H9 (cell line): Measurements from ENCODE around the gene TMEM120A. TPM values are rescaled to one million over a fixed set of nuclear protein-coding genes. Genes with fewer than 3 reads are reported as not detected.
A peak's percentile ranks its signal among the peaks of the same experiment; 100 is the strongest.

Source experiments
- DNase-seq: peaks from one replicate; pipeline ENCODE4 v3.0.0-alpha.2; 2017
- H2AFZ ChIP-seq: one replicate; pipeline ENCODE4 v1.6.1; 2013; ENCODE audit warnings: mild to moderate bottlenecking, low read length, control low read depth, moderate library complexity
- H2AK5ac ChIP-seq: 2 replicates; pipeline ENCODE4 v1.6.1; 2013; ENCODE audit warnings: low read length, control low read depth, mixed read lengths; ENCODE audit not compliant: insufficient read length
- H2BK120ac ChIP-seq: one replicate; pipeline ENCODE4 v1.6.1; 2013; ENCODE audit warnings: low read depth, mild to moderate bottlenecking, low read length, control low read depth, inconsistent platforms; ENCODE audit not compliant: poor library complexity, severe bottlenecking
- H2BK12ac ChIP-seq: 2 replicates; pipeline ENCODE4 v1.6.1; 2013; ENCODE audit warnings: low read length, control low read depth, mixed read lengths, low read depth; ENCODE audit not compliant: insufficient read length
- H2BK15ac ChIP-seq: 2 replicates; pipeline ENCODE4 v1.6.1; 2013; ENCODE audit warnings: low read depth, low read length, control low read depth
- H2BK20ac ChIP-seq: one replicate; pipeline ENCODE4 v1.6.1; 2013; ENCODE audit warnings: low read depth, mild to moderate bottlenecking, low read length, control low read depth, inconsistent platforms; ENCODE audit not compliant: poor library complexity, severe bottlenecking
- H2BK5ac ChIP-seq: 2 replicates; pipeline ENCODE4 v1.6.1; 2013; ENCODE audit warnings: low read length, control low read depth, mixed read lengths; ENCODE audit not compliant: insufficient read length
- H3K14ac ChIP-seq: 2 replicates; pipeline ENCODE4 v1.6.1; 2013; ENCODE audit warnings: low read length, control low read depth; ENCODE audit not compliant: insufficient read depth
- H3K18ac ChIP-seq: 2 replicates; pipeline ENCODE4 v1.6.1; 2013; ENCODE audit warnings: low read depth, mild to moderate bottlenecking, mixed read lengths, low read length, control low read depth; ENCODE audit not compliant: insufficient read length
- H3K23ac ChIP-seq: 2 replicates; pipeline ENCODE4 v1.6.1; 2013; ENCODE audit warnings: low read length, control low read depth, mixed read lengths, low read depth; ENCODE audit not compliant: insufficient read length
- H3K23me2 ChIP-seq: 2 replicates; pipeline ENCODE4 v1.6.1; 2013; ENCODE audit warnings: low read depth, mild to moderate bottlenecking, mixed read lengths, low read length, control low read depth; ENCODE audit not compliant: insufficient read length, poor library complexity, severe bottlenecking
- H3K27ac ChIP-seq: 2 replicates; pipeline ENCODE4 v1.5.1; 2013; ENCODE audit warnings: low read length, control low read depth, mixed read lengths, low read depth; ENCODE audit not compliant: insufficient read length
- H3K27me3 ChIP-seq: 2 replicates; pipeline ENCODE4 v1.6.1; 2013; ENCODE audit warnings: low read length, control low read depth, inconsistent platforms; ENCODE audit not compliant: insufficient read depth
- H3K4ac ChIP-seq: 2 replicates; pipeline ENCODE4 v1.6.1; 2013; ENCODE audit warnings: low read depth, mild to moderate bottlenecking, control low read depth, inconsistent platforms, low read length, moderate library complexity
- H3K4me1 ChIP-seq: 2 replicates; pipeline ENCODE4 v1.6.1; 2013; ENCODE audit warnings: low read length, control low read depth, inconsistent platforms; ENCODE audit not compliant: insufficient read depth
- H3K4me2 ChIP-seq: 2 replicates; pipeline ENCODE4 v1.6.1; 2013; ENCODE audit warnings: low read length, control low read depth, mixed read lengths; ENCODE audit not compliant: insufficient read length, insufficient read depth
- H3K56ac ChIP-seq: 2 replicates; pipeline ENCODE4 v1.6.1; 2013; ENCODE audit warnings: low read depth, mild to moderate bottlenecking, mixed read lengths, low read length, control low read depth; ENCODE audit not compliant: insufficient read length
- H3K79me1 ChIP-seq: 2 replicates; pipeline ENCODE4 v1.6.1; 2013; ENCODE audit warnings: low read depth, mild to moderate bottlenecking, moderate library complexity, low read length, control low read depth, inconsistent platforms; ENCODE audit not compliant: insufficient read depth, poor library complexity, severe bottlenecking
- H3K79me2 ChIP-seq: 2 replicates; pipeline ENCODE4 v1.6.1; 2013; ENCODE audit warnings: low read length, control low read depth, inconsistent platforms; ENCODE audit not compliant: insufficient read depth
- H3K9ac ChIP-seq: 2 replicates; pipeline ENCODE4 v1.6.1; 2013; ENCODE audit warnings: low read length, control low read depth, mixed read lengths; ENCODE audit not compliant: insufficient read length; ENCODE audit errors: extremely low read depth
- H3K9me3 ChIP-seq: one replicate; pipeline ENCODE4 v1.6.1; 2013; ENCODE audit warnings: low read depth, low read length, inconsistent platforms; ENCODE audit not compliant: control insufficient read depth
- H3T11ph ChIP-seq: one replicate; pipeline ENCODE4 v1.6.1; 2013; ENCODE audit warnings: mild to moderate bottlenecking, low read length, control low read depth, inconsistent platforms
- H4K20me1 ChIP-seq: one replicate; pipeline ENCODE4 v1.6.1; 2013; ENCODE audit not compliant: control insufficient read depth, insufficient read length, insufficient read depth
- H4K5ac ChIP-seq: 2 replicates; pipeline ENCODE4 v1.6.1; 2013; ENCODE audit warnings: low read depth, mild to moderate bottlenecking, mixed read lengths, low read length, control low read depth; ENCODE audit not compliant: insufficient read length
- H4K8ac ChIP-seq: replicated peaks from 2 replicates; pipeline ENCODE4 v1.6.1; 2013; ENCODE audit warnings: low read length, control low read depth, mixed read lengths, low read depth; ENCODE audit not compliant: insufficient read length
- H4K91ac ChIP-seq: 2 replicates; pipeline ENCODE4 v1.6.1; 2013; ENCODE audit warnings: low read depth, mild to moderate bottlenecking, moderate library complexity, mixed read lengths, low read length, control low read depth; ENCODE audit not compliant: insufficient read length
- H3K27ac Mint-ChIP-seq, 3 experiments: 2 replicates in 2 of 3; 3 replicates in 1 of 3; pipeline ENCODE4 v1.8.0; 2020 to 2021; ENCODE audit warnings: mixed read lengths in 3 of 3, mild to moderate bottlenecking in 1 of 3, moderate library complexity in 1 of 3
- H3K27me3 Mint-ChIP-seq: 2 replicates; pipeline ENCODE4 v1.8.0; 2021; ENCODE audit warnings: low read depth, mild to moderate bottlenecking, moderate library complexity, mixed read lengths
- H3K36me3 Mint-ChIP-seq, 3 experiments: 2 replicates in 2 of 3; 3 replicates in 1 of 3; pipeline ENCODE4 v1.8.0; 2020 to 2021; ENCODE audit warnings: low read depth in 3 of 3, mixed read lengths in 3 of 3; ENCODE audit not compliant: insufficient read depth in 1 of 3
- H3K4me1 Mint-ChIP-seq, 2 experiments: 2 replicates each; pipeline ENCODE4 v1.8.0; 2020; ENCODE audit warnings: mixed read lengths in 2 of 2
- H3K4me3 Mint-ChIP-seq, 2 experiments: 2 replicates in 1 of 2; 3 replicates in 1 of 2; pipeline ENCODE4 v1.8.0; 2020 to 2021; ENCODE audit warnings: mild to moderate bottlenecking in 2 of 2, mixed read lengths in 2 of 2, moderate library complexity in 1 of 2
- H3K9me3 Mint-ChIP-seq, 2 experiments: 2 replicates in 1 of 2; 3 replicates in 1 of 2; pipeline ENCODE4 v1.8.0; 2020; ENCODE audit warnings: mild to moderate bottlenecking in 2 of 2, mixed read lengths in 2 of 2, moderate library complexity in 1 of 2
- WGBS: extraction: QIAGEN DNeasy Blood & Tissue Kit; methylation state at CpG from one replicate; pipeline ENCODE4 v1.1.7; 2013; ENCODE audit warnings: missing lambda C conversion rate, low lambda C conversion rate, mixed read lengths; ENCODE audit not compliant: insufficient read length; ENCODE audit errors: extremely low coverage; 5-methylcytosine and 5-hydroxymethylcytosine counted together
- total RNA-seq: library from RNA; stranded (reverse); gene quantifications from 2 replicates; pipeline ENCODE4 v1.2.1, GENCODE V29; 2021
- TF ChIP-seq, protein P1 (sequence below): fragments of 200-600 bp; sonication (generic); conservative IDR thresholded peaks from 3 replicates; pipeline ENCODE4 v1.8.0; 2021; ENCODE audit warnings: antibody characterized with exemption, mild to moderate bottlenecking

TMEM120A gene
- total RNA-seq, 1 experiment from 2014 or later, result 30.0 TPM

DNA sequence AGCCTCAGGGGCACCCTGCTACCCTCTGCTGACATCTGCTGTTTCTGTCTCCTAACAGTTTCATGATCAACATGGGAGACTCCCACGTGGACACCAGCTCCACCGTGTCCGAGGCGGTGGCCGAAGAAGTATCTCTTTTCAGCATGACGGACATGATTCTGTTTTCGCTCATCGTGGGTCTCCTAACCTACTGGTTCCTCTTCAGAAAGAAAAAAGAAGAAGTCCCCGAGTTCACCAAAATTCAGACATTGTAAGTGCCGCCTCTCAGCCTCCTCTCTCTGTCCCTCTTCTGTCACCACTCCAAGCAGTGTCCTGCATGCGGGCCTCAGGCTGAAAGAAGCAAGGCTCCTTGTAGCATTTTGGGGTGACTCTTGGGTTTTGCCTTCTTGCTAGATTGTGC lies 40.5 kb downstream of the TMEM120A start:
- H3K79me2 ChIP-seq, result peaks cover under 1% of the 10 kb centered on the region; the same call in 1 of the 2 replicates
- H3K9ac ChIP-seq, result no peak overlapping the region
- Mint-ChIP-seq H3K36me3 (peaks cover 18 to 48% (median 36%) of the 10 kb centered on the region in 3 experiments; a peak in 6 of 7 replicates), H3K4me1 (peaks cover 13 to 17% of the 10 kb centered on the region in 2 experiments), H3K27me3 (no peaks in the 10 kb centered on the region), H3K4me3 (no peak overlapping the region), H3K27ac (peak overlapping the region in 1 of 3 experiments; percentile 27; a peak in 2 of 7 replicates), H3K9me3 (peaks cover 2 to 6% of the 10 kb centered on the region in 2 experiments; a peak in 1 of 5 replicates)
- H2AK5ac ChIP-seq, result no peak overlapping the region
- H3K4me1 ChIP-seq, result no peaks in the 10 kb centered on the region
- H2BK20ac ChIP-seq, result no peak overlapping the region
- H4K8ac ChIP-seq, result no peak overlapping the region
- no peak overlapping the region for H2BK12ac ChIP-seq
- H3K9me3 ChIP-seq, result no peaks in the 10 kb centered on the region
- TF ChIP-seq, protein P1, sequence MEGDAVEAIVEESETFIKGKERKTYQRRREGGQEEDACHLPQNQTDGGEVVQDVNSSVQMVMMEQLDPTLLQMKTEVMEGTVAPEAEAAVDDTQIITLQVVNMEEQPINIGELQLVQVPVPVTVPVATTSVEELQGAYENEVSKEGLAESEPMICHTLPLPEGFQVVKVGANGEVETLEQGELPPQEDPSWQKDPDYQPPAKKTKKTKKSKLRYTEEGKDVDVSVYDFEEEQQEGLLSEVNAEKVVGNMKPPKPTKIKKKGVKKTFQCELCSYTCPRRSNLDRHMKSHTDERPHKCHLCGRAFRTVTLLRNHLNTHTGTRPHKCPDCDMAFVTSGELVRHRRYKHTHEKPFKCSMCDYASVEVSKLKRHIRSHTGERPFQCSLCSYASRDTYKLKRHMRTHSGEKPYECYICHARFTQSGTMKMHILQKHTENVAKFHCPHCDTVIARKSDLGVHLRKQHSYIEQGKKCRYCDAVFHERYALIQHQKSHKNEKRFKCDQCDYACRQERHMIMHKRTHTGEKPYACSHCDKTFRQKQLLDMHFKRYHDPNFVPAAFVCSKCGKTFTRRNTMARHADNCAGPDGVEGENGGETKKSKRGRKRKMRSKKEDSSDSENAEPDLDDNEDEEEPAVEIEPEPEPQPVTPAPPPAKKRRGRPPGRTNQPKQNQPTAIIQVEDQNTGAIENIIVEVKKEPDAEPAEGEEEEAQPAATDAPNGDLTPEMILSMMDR, result no peak
- no peak overlapping the region for H3K18ac ChIP-seq
- H3K79me1 ChIP-seq, result no peaks in the 10 kb centered on the region
- no peak overlapping the region for H2AFZ ChIP-seq
- H3T11ph ChIP-seq, result no peak overlapping the region
- no peak overlapping the region for H4K91ac ChIP-seq
- no peak overlapping the region for H3K14ac ChIP-seq
- H3K4me2 ChIP-seq, result no peak overlapping the region
- H3K27ac ChIP-seq, result no peak overlapping the region
- no peak overlapping the region for H3K56ac ChIP-seq
- no peak for DNase-seq
- H2BK5ac ChIP-seq, result no peak overlapping the region
- no peak overlapping the region for H4K5ac ChIP-seq
- no peaks in the 10 kb centered on the region for H3K23me2 ChIP-seq
- no peaks in the 10 kb centered on the region for H4K20me1 ChIP-seq
- H2BK15ac ChIP-seq, result no peak overlapping the region
- H2BK120ac ChIP-seq, result no peak overlapping the region
- no CpG with 5 or more reads among the region's 11 CpGs for WGBS
- H3K4ac ChIP-seq, result no peak overlapping the region
- no peaks in the 10 kb centered on the region for H3K27me3 ChIP-seq
- H3K23ac ChIP-seq, result no peak overlapping the region
